Activated CD8-positive, alpha-beta memory T cell treated with anti-CD3 and anti-CD28 coated beads, Interleukin-2, amount 50 U/mL, for 4 hours (primary cell): ENCODE measurements around the gene UBE3C.

ENCODE experiments used
- DNase-seq: peaks from one replicate; pipeline ENCODE4 v3.0.0-alpha.2; 2020

The UBE3C gene

GRCh38 chr7:157183832-157184231 lies 45.1 kb downstream of the UBE3C start:
- DNase-seq: no peak

GRCh38 chr7:157188091-157188665 lies 49.5 kb downstream of the UBE3C start:
- DNase-seq: no peak

- DNase-seq: no peak
Observed at GRCh38 chr7:157189405-157189804, 50.7 kb downstream of the UBE3C start.

GRCh38 chr7:157192861-157193260 lies 54.1 kb downstream of the UBE3C start:
- no peak for DNase-seq

- no peak for DNase-seq
Observed at GRCh38 chr7:157193274-157193673, 54.5 kb downstream of the UBE3C start.

GRCh38 chr7:157194948-157195347 lies 56.2 kb downstream of the UBE3C start:
- no peak for DNase-seq

- DNase-seq: no peak
Observed at GRCh38 chr7:157195868-157196267, 57.1 kb downstream of the UBE3C start.

GRCh38 chr7:157204134-157204533 lies 65.4 kb downstream of the UBE3C start:
- DNase-seq: no peak

- no peak for DNase-seq
Observed at GRCh38 chr7:157205438-157205837, 66.7 kb downstream of the UBE3C start.

GRCh38 chr7:157208571-157209413 lies 70.1 kb downstream of the UBE3C start:
- DNase-seq: no peak

GRCh38 chr7:157210682-157211081 lies 72.0 kb downstream of the UBE3C start:
- DNase-seq: no peak

GRCh38 chr7:157211690-157212089 lies 73.0 kb downstream of the UBE3C start:
- DNase-seq: no peak

- DNase-seq: no peak
Observed at GRCh38 chr7:157219154-157219553, 80.4 kb downstream of the UBE3C start.

GRCh38 chr7:157220916-157221569 lies 82.3 kb downstream of the UBE3C start:
- DNase-seq: no peak

GRCh38 chr7:157222687-157223086 lies 84.0 kb downstream of the UBE3C start:
- no peak for DNase-seq

- no peak for DNase-seq
Observed at GRCh38 chr7:157224627-157225026, 85.9 kb downstream of the UBE3C start.

- DNase-seq: peak; percentile 23
Observed at GRCh38 chr7:157228864-157229422, 90.2 kb downstream of the UBE3C start.

GRCh38 chr7:157233677-157234076 lies 95.0 kb downstream of the UBE3C start:
- no peak for DNase-seq

GRCh38 chr7:157234271-157234670 lies 95.5 kb downstream of the UBE3C start:
- DNase-seq: no peak

GRCh38 chr7:157235357-157236333 lies 96.9 kb downstream of the UBE3C start:
- no peak for DNase-seq

- no peak for DNase-seq
Observed at GRCh38 chr7:157238087-157238486, 99.4 kb downstream of the UBE3C start.

- DNase-seq: no peak
Observed at GRCh38 chr7:157239571-157240270, 101.0 kb downstream of the UBE3C start.
